ENCODE measurements around the gene PRIM2.
"Not testable (repeated sequence)": the region's sequence is repeated elsewhere in the genome, so short reads cannot be mapped to it uniquely, and the experiment has no call there.

The PRIM2 gene

GRCh38 chr6:57515171-57515570, 197.7 kb downstream of the PRIM2 start:
- not testable (repeated sequence) for DNase-seq

- not testable (repeated sequence) for DNase-seq
These were observed 198.4 kb downstream of the PRIM2 start for GRCh38 chr6:57515845-57516244.

- not testable (repeated sequence) for DNase-seq
These were observed 199.3 kb downstream of the PRIM2 start for GRCh38 chr6:57516776-57517175.

GRCh38 chr6:57519198-57519597, 201.8 kb downstream of the PRIM2 start:
- not testable (repeated sequence) for DNase-seq

GRCh38 chr6:57521085-57521484, 203.7 kb downstream of the PRIM2 start:
- DNase-seq, result not testable (repeated sequence)

- not testable (repeated sequence) for DNase-seq
These were observed 205.8 kb downstream of the PRIM2 start for GRCh38 chr6:57523221-57523620.

GRCh38 chr6:57529755-57530154, 212.3 kb downstream of the PRIM2 start:
- DNase-seq, result not testable (repeated sequence)

GRCh38 chr6:57532660-57533059, 215.2 kb downstream of the PRIM2 start:
- not testable (repeated sequence) for DNase-seq

GRCh38 chr6:57535121-57535520, 217.7 kb downstream of the PRIM2 start:
- not testable (repeated sequence) for DNase-seq

GRCh38 chr6:57535994-57536393, 218.6 kb downstream of the PRIM2 start:
- DNase-seq, result not testable (repeated sequence)

- DNase-seq, result not testable (repeated sequence)
These were observed 220.5 kb downstream of the PRIM2 start for GRCh38 chr6:57537916-57538315.

- DNase-seq, result not testable (repeated sequence)
These were observed 234.5 kb downstream of the PRIM2 start for GRCh38 chr6:57551961-57552360.

GRCh38 chr6:57557855-57558254, 240.4 kb downstream of the PRIM2 start:
- DNase-seq, result not testable (repeated sequence)

GRCh38 chr6:57559170-57559569, 241.7 kb downstream of the PRIM2 start:
- not testable (repeated sequence) for DNase-seq

- not testable (repeated sequence) for DNase-seq
These were observed 244.8 kb downstream of the PRIM2 start for GRCh38 chr6:57562233-57562632.

GRCh38 chr6:57572119-57572518, 254.7 kb downstream of the PRIM2 start:
- DNase-seq, result not testable (repeated sequence)

GRCh38 chr6:57572844-57573243, 255.4 kb downstream of the PRIM2 start:
- not testable (repeated sequence) for DNase-seq

- DNase-seq, result not testable (repeated sequence)
These were observed 259.6 kb downstream of the PRIM2 start for GRCh38 chr6:57577023-57577422.

- not testable (repeated sequence) for DNase-seq
These were observed 262.1 kb downstream of the PRIM2 start for GRCh38 chr6:57579489-57579888.

- DNase-seq, result not testable (repeated sequence)
These were observed 264.2 kb downstream of the PRIM2 start for GRCh38 chr6:57581586-57581985.

GRCh38 chr6:57601105-57601504, 283.7 kb downstream of the PRIM2 start:
- not testable (repeated sequence) for DNase-seq

GRCh38 chr6:57605303-57605702, 287.9 kb downstream of the PRIM2 start:
- not testable (repeated sequence) for DNase-seq

- DNase-seq, result not testable (repeated sequence)
These were observed 288.9 kb downstream of the PRIM2 start for GRCh38 chr6:57606331-57606730.

- not testable (repeated sequence) for DNase-seq
These were observed 293.2 kb downstream of the PRIM2 start for GRCh38 chr6:57610612-57611011.

- not testable (repeated sequence) for DNase-seq
These were observed 301.5 kb downstream of the PRIM2 start for GRCh38 chr6:57618959-57619358.

Measured in T1000 (cell line).